ENCODE measurements around the gene SERPINA5.
"Not testable (repeated sequence)": the region's sequence is repeated elsewhere in the genome, so short reads cannot be mapped to it uniquely, and the experiment has no call there.

SERPINA5 gene

GRCh38 chr14:94596361-94596760 lies 15.1 kb downstream of the SERPINA5 start:
- no peak overlapping the region for H3K27ac Mint-ChIP-seq
- H3K27me3 Mint-ChIP-seq, result peaks cover 22% of the 10 kb centered on the region
- H3K4me3 Mint-ChIP-seq, result no peak overlapping the region
- H3K36me3 Mint-ChIP-seq (ENCODE audit: low read depth), result no peaks in the 10 kb centered on the region
- H3K4me1 Mint-ChIP-seq (ENCODE audit: low read depth), result no peaks in the 10 kb centered on the region
- no peaks in the 10 kb centered on the region for H3K9me3 Mint-ChIP-seq
- no peak for DNase-seq

DNA sequence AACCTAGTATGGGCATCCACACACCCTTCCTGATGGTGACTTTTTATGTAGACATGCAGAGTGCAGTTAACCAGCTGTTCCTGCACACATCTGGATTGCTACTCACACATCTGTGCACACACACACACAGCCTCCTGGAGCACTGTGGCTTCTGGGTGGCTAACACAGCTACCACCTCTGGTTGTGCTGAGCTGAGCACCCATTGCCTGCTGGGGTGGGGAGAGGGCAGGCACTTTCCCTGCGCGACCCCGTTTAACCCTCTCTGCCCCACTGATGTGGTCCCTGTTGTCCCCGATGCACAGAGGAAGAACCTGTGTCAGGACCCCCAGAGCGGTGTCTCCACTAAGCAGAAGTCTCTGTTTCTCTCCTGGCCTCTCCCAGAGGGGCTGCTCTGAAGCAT lies 16.6 kb downstream of the SERPINA5 start:
- Mint-ChIP-seq H3K4me1 (ENCODE audit: low read depth) (no peaks in the 10 kb centered on the region), H3K36me3 (ENCODE audit: low read depth) (no peaks in the 10 kb centered on the region), H3K9me3 (no peaks in the 10 kb centered on the region), H3K27ac (no peak overlapping the region), H3K27me3 (peaks cover 22% of the 10 kb centered on the region), H3K4me3 (no peak overlapping the region)
- DNase-seq, result no peak

DNA sequence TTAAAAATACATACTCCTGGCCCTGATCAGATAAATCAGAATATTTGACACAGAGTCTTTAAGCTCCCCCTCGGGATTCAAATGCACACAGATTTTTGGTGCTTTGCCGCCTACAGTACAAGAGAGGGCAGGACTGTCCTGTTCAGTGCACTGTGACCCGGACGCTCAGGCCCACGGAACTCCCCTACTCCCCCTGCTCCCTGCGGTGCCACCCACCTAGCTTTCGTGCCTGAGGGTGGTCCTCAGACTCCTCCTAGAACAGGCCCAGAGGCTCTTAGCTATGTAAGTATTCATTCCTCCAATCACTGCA lies 17.2 kb downstream of the SERPINA5 start:
- Mint-ChIP-seq H3K27me3 (peaks cover 22% of the 10 kb centered on the region), H3K9me3 (no peaks in the 10 kb centered on the region), H3K4me3 (no peak overlapping the region), H3K27ac (no peak overlapping the region), H3K36me3 (ENCODE audit: low read depth) (no peaks in the 10 kb centered on the region), H3K4me1 (ENCODE audit: low read depth) (no peaks in the 10 kb centered on the region)
- DNase-seq, result no peak

GRCh38 chr14:94598816-94599655 lies 17.8 kb downstream of the SERPINA5 start:
- Mint-ChIP-seq H3K9me3 (no peaks in the 10 kb centered on the region), H3K4me3 (no peak overlapping the region), H3K27ac (no peak overlapping the region), H3K27me3 (peaks cover 19% of the 10 kb centered on the region), H3K36me3 (ENCODE audit: low read depth) (no peaks in the 10 kb centered on the region), H3K4me1 (ENCODE audit: low read depth) (no peaks in the 10 kb centered on the region)
- no peak for DNase-seq

DNA sequence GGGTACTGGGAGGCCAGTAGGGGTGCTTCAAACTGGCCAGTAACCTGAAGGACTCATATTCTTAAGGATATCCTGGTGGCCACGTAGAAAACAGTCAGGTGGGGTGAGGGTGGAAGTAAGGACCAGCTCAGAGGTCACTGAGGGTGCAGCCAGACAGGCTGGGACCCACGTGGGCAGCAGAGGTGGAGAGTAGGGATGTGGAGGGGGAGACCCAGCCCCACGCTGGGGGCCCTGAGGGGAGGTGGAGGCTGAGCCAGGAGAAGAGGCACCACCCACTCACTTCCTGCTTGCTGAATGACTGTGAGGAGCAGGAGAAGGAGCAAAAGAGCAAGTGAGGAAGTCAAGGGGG lies 18.4 kb downstream of the SERPINA5 start:
- H3K27ac Mint-ChIP-seq, result no peak overlapping the region
- H3K9me3 Mint-ChIP-seq, result no peaks in the 10 kb centered on the region
- no peaks in the 10 kb centered on the region for H3K36me3 Mint-ChIP-seq (ENCODE audit: low read depth)
- peaks cover 16% of the 10 kb centered on the region for H3K27me3 Mint-ChIP-seq
- no peaks in the 10 kb centered on the region for H3K4me1 Mint-ChIP-seq (ENCODE audit: low read depth)
- H3K4me3 Mint-ChIP-seq, result no peak overlapping the region
- DNase-seq, result no peak

GRCh38 chr14:94600148-94600545 lies 18.9 kb downstream of the SERPINA5 start:
- no peak overlapping the region for H3K27ac Mint-ChIP-seq
- H3K9me3 Mint-ChIP-seq, result no peaks in the 10 kb centered on the region
- H3K4me1 Mint-ChIP-seq (ENCODE audit: low read depth), result no peaks in the 10 kb centered on the region
- no peaks in the 10 kb centered on the region for H3K36me3 Mint-ChIP-seq (ENCODE audit: low read depth)
- peaks cover 10% of the 10 kb centered on the region for H3K27me3 Mint-ChIP-seq
- DNase-seq, result no peak
- no peak overlapping the region for H3K4me3 Mint-ChIP-seq

GRCh38 chr14:94601884-94602391 lies 20.7 kb downstream of the SERPINA5 start:
- Mint-ChIP-seq H3K36me3 (ENCODE audit: low read depth) (no peaks in the 10 kb centered on the region), H3K27ac (no peak overlapping the region), H3K4me3 (no peak overlapping the region), H3K4me1 (ENCODE audit: low read depth) (no peaks in the 10 kb centered on the region), H3K9me3 (no peaks in the 10 kb centered on the region), H3K27me3 (peaks cover 7% of the 10 kb centered on the region)
- DNase-seq, result no peak

GRCh38 chr14:94602722-94603121 lies 21.5 kb downstream of the SERPINA5 start:
- DNase-seq, result no peak
- H3K9me3 Mint-ChIP-seq, result no peaks in the 10 kb centered on the region
- no peaks in the 10 kb centered on the region for H3K4me1 Mint-ChIP-seq (ENCODE audit: low read depth)
- H3K27ac Mint-ChIP-seq, result no peak overlapping the region
- H3K27me3 Mint-ChIP-seq, result peaks cover 7% of the 10 kb centered on the region
- no peaks in the 10 kb centered on the region for H3K36me3 Mint-ChIP-seq (ENCODE audit: low read depth)
- H3K4me3 Mint-ChIP-seq, result no peak overlapping the region

DNA sequence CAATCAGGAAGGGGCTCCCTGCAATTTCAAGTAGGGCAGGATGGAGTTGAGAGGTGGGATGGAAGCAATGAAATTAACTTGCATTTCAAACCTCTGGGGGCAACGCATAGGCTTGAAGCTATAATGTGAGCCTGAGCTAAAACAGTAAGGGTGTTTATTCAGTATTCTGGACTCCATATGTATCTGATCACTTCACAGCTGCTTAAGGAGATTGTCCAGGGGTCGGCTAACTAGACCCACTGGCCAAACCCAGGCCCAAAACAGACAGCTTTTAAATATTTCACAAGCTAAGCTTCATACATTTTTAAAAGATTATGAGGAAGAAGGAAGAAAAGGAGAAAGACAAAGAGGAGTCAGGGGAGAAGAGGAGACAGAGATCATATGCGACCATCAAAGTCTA lies 24.1 kb downstream of the SERPINA5 start:
- no peaks in the 10 kb centered on the region for H3K36me3 Mint-ChIP-seq (ENCODE audit: low read depth)
- no peaks in the 10 kb centered on the region for H3K4me1 Mint-ChIP-seq (ENCODE audit: low read depth)
- H3K27me3 Mint-ChIP-seq, result no peaks in the 10 kb centered on the region

DNA sequence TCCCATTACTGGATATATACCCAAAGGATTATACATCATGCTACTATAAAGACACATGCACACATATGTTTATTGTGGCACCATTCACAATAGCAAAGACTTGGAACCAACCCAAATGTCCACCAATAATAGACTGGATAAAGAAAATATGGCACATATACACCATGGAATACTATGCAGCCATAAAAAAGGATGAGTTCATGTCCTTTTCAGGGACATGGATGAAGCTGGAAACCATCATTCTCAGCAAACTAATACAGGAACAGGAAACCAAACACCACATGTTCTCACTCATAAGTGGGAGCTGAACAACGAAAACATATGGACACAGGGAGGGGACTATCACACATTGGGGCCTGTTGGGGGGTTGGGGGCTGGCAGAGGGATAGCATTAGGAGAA lies 27.7 kb downstream of the SERPINA5 start:
- H3K4me1 Mint-ChIP-seq (ENCODE audit: low read depth); H3K9me3 Mint-ChIP-seq; H3K27ac Mint-ChIP-seq; H3K36me3 Mint-ChIP-seq (ENCODE audit: low read depth); DNase-seq; H3K4me3 Mint-ChIP-seq; H3K27me3 Mint-ChIP-seq: not testable (repeated sequence)

More for the DNA sequence above, 24.1 kb downstream of the SERPINA5 start:
- Mint-ChIP-seq H3K9me3 (no peaks in the 10 kb centered on the region), H3K27ac (no peak overlapping the region), H3K4me3 (no peak overlapping the region)
- no peak for DNase-seq

DNA sequence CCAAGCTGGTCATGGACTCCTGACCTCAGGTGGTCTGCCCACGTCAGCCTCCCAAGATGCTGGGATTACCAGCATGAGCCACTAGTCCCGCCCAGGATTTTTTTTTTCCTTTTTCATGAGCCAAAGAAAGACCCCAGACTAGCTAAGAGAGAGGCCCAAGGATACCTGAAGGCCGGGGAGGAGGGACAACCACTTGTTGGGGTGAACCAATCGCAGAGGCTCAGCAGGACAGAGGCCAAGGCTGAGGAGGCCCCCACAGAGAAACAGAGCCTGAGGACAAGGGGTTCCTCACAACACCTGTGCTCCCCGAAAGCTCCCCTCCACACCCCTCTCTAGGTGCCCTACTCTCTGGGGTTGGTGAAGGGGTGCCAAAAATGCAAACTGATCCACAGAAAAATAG lies 30.0 kb downstream of the SERPINA5 start:
- H3K4me1 Mint-ChIP-seq (ENCODE audit: low read depth), result no peaks in the 10 kb centered on the region
- H3K9me3 Mint-ChIP-seq, result no peaks in the 10 kb centered on the region
- no peaks in the 10 kb centered on the region for H3K36me3 Mint-ChIP-seq (ENCODE audit: low read depth)
- no peak for DNase-seq
- no peak overlapping the region for H3K4me3 Mint-ChIP-seq
- H3K27ac Mint-ChIP-seq, result no peak overlapping the region
- no peaks in the 10 kb centered on the region for H3K27me3 Mint-ChIP-seq

GRCh38 chr14:94612174-94612573 lies 30.9 kb downstream of the SERPINA5 start, which contains the start of gene SERPINA3:
Gene SERPINA3 (plus strand): TSS chr14:94612391. CDS start chr14:94614442, 2,051 bp downstream.
- no peak for DNase-seq
- Mint-ChIP-seq H3K27me3 (no peaks in the 10 kb centered on the region), H3K9me3 (peaks cover 2% of the 10 kb centered on the region), H3K4me3 (no peak within 1 kb of the TSS), H3K27ac (no peak within 1 kb of the TSS), H3K36me3 (ENCODE audit: low read depth) (no peaks in the 10 kb centered on the region), H3K4me1 (ENCODE audit: low read depth) (no peaks in the 10 kb centered on the region)

- no peaks in the 10 kb centered on the region for H3K27me3 Mint-ChIP-seq
- no peaks in the 10 kb centered on the region for H3K36me3 Mint-ChIP-seq (ENCODE audit: low read depth)
- H3K4me3 Mint-ChIP-seq, result no peak overlapping the region
- DNase-seq, result no peak
- peaks cover 8% of the 10 kb centered on the region for H3K9me3 Mint-ChIP-seq
- H3K4me1 Mint-ChIP-seq (ENCODE audit: low read depth), result no peaks in the 10 kb centered on the region
- H3K27ac Mint-ChIP-seq, result no peak overlapping the region
Observed at GRCh38 chr14:94612580-94613554, 31.6 kb downstream of the SERPINA5 start.

- Mint-ChIP-seq H3K36me3 (ENCODE audit: low read depth) (no peaks in the 10 kb centered on the region), H3K4me3 (no peak overlapping the region)
Observed at GRCh38 chr14:94613720-94614644, 32.8 kb downstream of the SERPINA5 start.

More at GRCh38 chr14:94613720-94614644, 32.8 kb downstream of the SERPINA5 start:
- H3K27ac Mint-ChIP-seq, result no peak overlapping the region
- H3K4me1 Mint-ChIP-seq (ENCODE audit: low read depth), result no peaks in the 10 kb centered on the region
- no peak for DNase-seq
- H3K9me3 Mint-ChIP-seq, result peaks cover 18% of the 10 kb centered on the region
- no peaks in the 10 kb centered on the region for H3K27me3 Mint-ChIP-seq
